Measurements from ENCODE around the gene DOCK6. TPM values are rescaled to one million over a fixed set of nuclear protein-coding genes. Genes with fewer than 3 reads are reported as not detected.

DOCK6 gene
- total RNA-seq, 2 donors from 2014 or later: 12.7 to 49.4 TPM

GRCh38 chr19:11296264-11296663 lies 33.9 kb upstream of the DOCK6 start:
- no peak for TF ChIP-seq CTCF (IDR thresholded peaks at IDR 0.05)
- peak overlapping the region; percentile 15 to 45 for H3K27ac ChIP-seq

GRCh38 chr19:11295665-11296245 lies 33.4 kb upstream of the DOCK6 start, which contains the start of gene TSPAN16:
Gene TSPAN16, plus strand, starts transcription at chr19:11296160. Its CDS starts 138 bp downstream, at chr19:11296298.
- no peaks in the 10 kb centered on the region for H3K36me3 ChIP-seq
- DNase-seq (ENCODE audit: low spot score): no peak
- no peak for TF ChIP-seq CTCF (IDR thresholded peaks at IDR 0.05)
- peak within 1 kb of the TSS; percentile 15 to 45 for H3K27ac ChIP-seq
- H3K27me3 ChIP-seq: no peaks in the 10 kb centered on the region
- peaks cover 0 to 20% of the 10 kb centered on the region in 2 donors for H3K4me1 ChIP-seq
- H3K9me3 ChIP-seq: no peaks in the 10 kb centered on the region
- no peak within 1 kb of the TSS for H3K4me3 ChIP-seq

More at GRCh38 chr19:11296264-11296663, 33.9 kb upstream of the DOCK6 start:
- DNase-seq (ENCODE audit: low spot score): peak; percentile 74
- H3K4me3 ChIP-seq: no peak overlapping the region
- H3K27me3 ChIP-seq: no peaks in the 10 kb centered on the region
- no peaks in the 10 kb centered on the region for H3K9me3 ChIP-seq
- H3K36me3 ChIP-seq: no peaks in the 10 kb centered on the region
- peaks cover 0 to 20% of the 10 kb centered on the region in 2 donors for H3K4me1 ChIP-seq

- TF ChIP-seq CTCF (IDR thresholded peaks at IDR 0.05): no peak
- Histone ChIP-seq H3K27me3 (no peaks in the 10 kb centered on the region), H3K4me3 (no peak overlapping the region), H3K36me3 (no peaks in the 10 kb centered on the region), H3K9me3 (no peaks in the 10 kb centered on the region), H3K27ac (no peak overlapping the region), H3K4me1 (peaks cover 0 to 20% of the 10 kb centered on the region in 2 donors)
- no peak for DNase-seq (ENCODE audit: low spot score)
Observed at GRCh38 chr19:11295180-11295579, 32.9 kb upstream of the DOCK6 start.

GRCh38 chr19:11293433-11294389 lies 31.4 kb upstream of the DOCK6 start:
- H3K4me3 ChIP-seq: peak overlapping the region in 1 of 2 donors; percentile 31
- peak; percentile 98 for DNase-seq (ENCODE audit: low spot score)

GRCh38 chr19:11291991-11292390 lies 29.7 kb upstream of the DOCK6 start:
- Histone ChIP-seq H3K36me3 (no peaks in the 10 kb centered on the region), H3K4me3 (no peak overlapping the region), H3K27me3 (no peaks in the 10 kb centered on the region), H3K4me1 (peaks cover 0 to 21% of the 10 kb centered on the region in 2 donors), H3K9me3 (no peaks in the 10 kb centered on the region), H3K27ac (no peak overlapping the region)
- TF ChIP-seq CTCF (IDR thresholded peaks at IDR 0.05): no peak
- DNase-seq (ENCODE audit: low spot score): no peak

More at GRCh38 chr19:11293433-11294389, 31.4 kb upstream of the DOCK6 start:
- peak; percentile 98 for TF ChIP-seq CTCF (IDR thresholded peaks at IDR 0.05)
- no peaks in the 10 kb centered on the region for H3K27me3 ChIP-seq
- H3K4me1 ChIP-seq: peaks cover 0 to 20% of the 10 kb centered on the region in 2 donors
- H3K27ac ChIP-seq: peak overlapping the region; percentile 35 to 41
- no peaks in the 10 kb centered on the region for H3K36me3 ChIP-seq
- no peaks in the 10 kb centered on the region for H3K9me3 ChIP-seq
